HL-60/S4 treated with retinoic acid at 250 ng/mL for 4 days and 3 days (cell line): ENCODE data around the gene FUT6.

Experiments used
- in situ Hi-C: fragments of 300-500 bp; cut with MboI; formaldehyde crosslinking; loops from 2 replicates; pipeline ENCODE4 v1.7.0; 2022; ENCODE audit warnings: low sequenced_read_pairs

FUT6 gene

DNA sequence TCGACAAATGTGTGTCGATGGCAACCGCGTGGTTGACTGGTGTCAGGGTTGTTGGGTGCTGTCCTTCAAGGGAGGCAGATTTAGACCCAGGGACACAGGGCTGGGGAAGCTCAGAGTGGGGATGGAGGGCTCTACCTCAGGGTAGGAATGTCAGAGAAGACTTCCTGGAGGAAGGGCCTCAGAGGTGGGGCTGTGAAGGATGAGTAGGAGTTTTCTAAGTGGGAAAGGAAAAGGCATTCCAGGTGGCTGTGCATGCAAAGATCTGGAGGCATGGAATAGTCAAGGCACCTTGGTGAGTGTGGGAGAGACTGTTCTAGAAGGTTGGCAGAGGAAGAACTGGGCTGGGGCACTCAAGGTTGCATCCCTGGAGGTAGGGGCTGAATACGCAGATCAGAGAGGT lies 32.6 kb downstream of the FUT6 start:
- in situ Hi-C loops: loop anchor here (10.0 kb wide), 1 partner anchor 218 kb away; no protein-coding TSS in a partner anchor

DNA sequence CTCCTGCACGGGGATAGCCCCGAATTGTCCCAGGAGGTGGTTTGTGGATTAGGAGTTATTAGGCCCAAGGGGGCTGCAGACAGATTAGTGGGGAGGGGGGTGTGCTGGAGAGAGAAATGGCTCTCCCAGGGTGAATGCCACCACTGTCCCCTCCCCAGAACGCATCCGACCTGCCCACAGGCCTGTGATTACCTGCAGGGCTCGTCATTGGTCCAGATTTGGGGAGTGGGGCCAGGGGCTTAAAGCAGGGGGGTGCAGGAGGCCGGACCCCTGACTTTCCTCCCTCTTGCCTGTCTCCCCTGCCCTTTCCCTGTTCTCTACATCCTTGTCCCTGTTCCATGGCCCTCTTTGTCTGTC lies 33.4 kb downstream of the FUT6 start:
- in situ Hi-C loops: loop anchor here (10.0 kb wide), 1 partner anchor 219 kb away; no protein-coding TSS in a partner anchor

DNA sequence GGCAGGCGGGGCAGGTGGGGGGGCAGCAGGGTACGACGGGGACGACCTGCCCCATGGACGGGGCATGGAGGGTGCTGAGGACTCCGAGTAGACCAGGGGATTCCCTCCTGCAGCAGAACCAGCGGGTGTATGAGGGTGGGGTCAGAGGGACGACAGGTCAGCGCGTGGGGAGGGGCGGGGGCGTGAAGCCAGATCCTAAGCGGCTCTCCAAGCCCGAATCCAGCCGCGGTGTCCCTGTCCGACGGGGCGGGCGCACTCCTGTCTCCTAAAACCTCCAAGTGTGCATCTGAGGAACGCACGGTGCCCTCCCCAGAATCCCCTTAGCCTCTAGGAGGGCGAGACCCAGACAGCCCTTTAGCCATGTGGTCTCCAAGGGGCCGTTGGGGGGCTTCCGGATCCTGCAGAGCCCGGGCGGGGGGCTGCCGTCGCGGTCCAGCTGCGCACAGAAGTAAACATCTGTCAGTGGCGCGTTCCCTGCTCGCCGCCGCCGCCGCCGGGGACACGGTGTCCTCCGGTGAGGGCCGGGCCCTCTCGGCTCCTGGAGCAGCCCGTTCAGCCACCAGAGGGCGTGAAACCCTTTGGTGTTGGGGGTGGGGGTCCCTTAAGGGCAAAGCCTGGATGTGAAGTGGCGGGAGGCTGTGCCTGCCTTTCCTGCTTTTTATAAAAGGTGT lies 33.9 kb downstream of the FUT6 start:
- in situ Hi-C loops: loop anchor here (10.0 kb wide), 1 partner anchor 219 kb away; no protein-coding TSS in a partner anchor

DNA sequence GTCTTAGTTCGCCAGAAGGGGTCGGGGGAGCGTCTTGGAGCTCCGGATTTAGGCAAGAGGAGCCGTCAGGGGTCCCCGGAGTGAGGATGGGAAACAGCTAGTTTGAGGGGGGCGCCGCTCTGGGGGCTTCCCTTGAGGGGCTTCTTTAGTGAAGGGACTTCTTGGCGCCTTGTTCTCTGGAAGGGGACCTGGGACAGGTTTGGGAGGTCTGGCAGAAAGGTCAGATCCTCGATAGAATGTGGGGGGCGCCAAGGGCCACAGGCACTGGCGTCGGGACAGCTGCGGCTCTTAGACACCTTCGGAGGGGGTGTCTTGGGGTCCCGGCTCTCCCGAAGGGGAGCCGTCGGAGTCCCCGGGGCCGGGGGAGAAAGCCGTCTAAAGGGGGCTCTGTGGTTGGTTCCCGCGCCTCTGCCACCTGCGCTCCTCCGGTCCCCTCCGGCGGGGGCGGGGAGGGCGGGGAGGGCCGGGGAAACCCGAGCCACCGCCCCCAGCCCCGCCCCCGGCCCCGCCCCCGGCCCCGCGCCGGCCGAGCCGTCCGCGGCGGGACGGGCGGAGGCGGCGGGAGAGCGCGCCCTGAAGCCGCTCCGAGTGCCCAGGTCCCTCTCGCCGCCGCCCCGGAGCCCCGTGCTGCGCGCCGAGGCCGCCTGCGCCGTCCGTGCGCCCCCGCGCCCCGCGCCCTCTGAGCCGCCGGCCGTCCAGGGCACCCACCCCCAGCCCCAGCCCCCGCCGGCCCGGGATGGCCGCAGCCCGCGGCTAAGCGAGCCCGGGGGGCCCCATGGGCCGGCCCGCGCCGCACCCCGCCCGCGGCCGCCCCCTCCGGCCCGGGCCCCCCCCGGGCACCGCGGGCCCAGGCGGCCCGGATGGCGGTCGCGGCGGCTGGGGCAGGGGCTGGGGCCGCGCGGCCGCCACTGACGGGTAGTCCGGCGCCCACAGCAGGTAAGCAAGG lies 34.7 kb downstream of the FUT6 start, which contains the start of gene NRTN:
NRTN (plus strand) TSS at position 552 of the 946 bp plus-strand sequence. CDS start 19,099 bp downstream, outside the sequence.
- in situ Hi-C loops: loop anchor here (10.0 kb wide), 1 partner anchor 220 kb away; no protein-coding TSS in a partner anchor

DNA sequence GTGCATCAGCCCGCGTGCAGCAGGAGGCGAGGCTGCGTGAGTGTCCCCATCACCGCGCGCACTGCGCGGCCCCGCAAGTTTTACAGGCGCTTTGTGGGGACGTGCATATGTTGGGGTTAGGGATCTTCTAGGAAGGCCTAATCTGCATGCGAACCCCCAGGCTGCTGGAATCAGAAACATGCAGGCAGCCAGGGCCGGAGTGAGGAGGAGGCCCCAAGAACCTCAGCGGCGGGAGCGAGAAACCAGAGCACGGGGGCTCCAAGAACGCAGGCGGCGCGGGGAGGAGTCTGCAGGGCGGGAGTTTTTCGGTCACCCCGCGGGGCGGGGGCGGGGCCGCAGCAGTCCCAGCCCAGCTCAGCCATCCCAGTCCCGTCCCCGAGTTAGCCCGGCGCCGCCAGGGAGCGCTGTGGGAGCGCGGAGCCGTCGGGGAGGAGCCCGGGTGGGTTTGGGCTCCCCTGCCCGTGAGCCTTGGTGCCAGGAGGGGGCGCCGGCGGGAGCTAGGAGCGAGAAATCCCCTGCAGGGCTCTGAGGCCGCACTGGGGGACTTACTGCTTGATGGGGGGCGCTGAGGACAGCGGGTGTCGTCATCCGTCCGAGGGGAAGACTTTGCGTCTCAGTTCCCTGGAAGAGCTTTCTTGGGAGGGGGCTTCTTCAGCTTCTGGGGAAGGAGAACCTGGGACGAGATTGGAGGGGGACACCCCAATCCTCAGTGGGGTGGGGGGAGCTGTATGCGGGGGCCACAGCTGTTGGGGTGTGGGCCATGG lies 35.6 kb downstream of the FUT6 start:
- in situ Hi-C loops: loop anchor here (10.0 kb wide), 1 partner anchor 221 kb away; no protein-coding TSS in a partner anchor

DNA sequence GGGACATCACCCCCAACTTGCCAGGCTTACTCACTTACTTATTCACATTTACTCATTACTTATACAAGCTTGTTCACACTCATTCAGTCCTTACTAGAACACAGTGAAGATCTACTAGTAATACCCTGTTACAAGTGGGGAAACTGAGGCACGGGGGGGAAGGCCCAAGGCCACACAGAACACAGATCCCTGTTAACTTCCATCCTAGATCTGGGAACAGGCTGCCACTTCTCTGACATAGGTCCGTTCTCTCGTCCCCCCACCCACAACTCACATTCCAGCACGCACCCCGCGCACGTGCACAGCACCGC lies 36.1 kb downstream of the FUT6 start:
- in situ Hi-C loops: loop anchor here (10.0 kb wide), 1 partner anchor 221 kb away; no protein-coding TSS in a partner anchor

DNA sequence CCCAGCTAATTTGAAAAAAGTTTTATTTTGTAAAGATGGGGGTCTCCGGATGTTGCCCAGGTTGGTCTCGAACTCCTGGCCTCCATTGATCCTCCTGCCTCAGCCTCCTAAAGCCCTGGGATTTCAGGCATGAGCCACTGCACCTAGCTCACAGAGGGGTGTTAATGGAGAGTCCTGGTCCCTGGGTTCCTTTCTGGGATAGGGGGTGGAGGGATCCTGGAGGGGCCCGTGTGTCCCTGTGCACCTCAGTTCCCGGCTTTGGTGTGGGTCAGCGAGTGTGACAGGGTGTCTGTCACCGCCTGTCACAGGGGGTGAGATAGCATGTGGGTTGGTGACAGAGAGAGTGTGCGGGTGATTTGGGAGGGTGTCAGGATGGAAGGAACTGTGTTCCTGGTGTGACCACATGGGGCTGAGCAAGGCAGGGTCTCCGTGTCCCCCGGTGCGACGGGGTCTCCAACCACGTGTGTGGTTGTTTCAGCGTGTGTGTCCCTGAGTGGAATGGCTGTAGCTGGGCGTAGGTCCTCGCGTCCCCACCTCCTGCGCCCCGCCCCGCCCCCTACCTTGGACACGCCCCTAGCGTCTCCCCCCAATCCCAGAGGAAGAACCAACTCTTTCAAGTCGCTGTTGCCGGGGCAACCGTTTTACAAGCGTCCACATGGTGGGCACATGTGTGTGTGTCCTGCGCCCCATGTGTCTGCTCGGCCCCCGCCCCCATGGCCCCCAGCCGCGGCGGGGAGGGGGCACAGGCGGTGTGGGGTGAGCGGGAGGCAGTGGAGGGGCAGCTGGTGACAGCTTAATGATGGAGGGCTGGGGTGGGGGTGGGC lies 37.5 kb downstream of the FUT6 start:
- in situ Hi-C loops: loop anchor here (10.0 kb wide), 1 partner anchor 223 kb away; no protein-coding TSS in a partner anchor

DNA sequence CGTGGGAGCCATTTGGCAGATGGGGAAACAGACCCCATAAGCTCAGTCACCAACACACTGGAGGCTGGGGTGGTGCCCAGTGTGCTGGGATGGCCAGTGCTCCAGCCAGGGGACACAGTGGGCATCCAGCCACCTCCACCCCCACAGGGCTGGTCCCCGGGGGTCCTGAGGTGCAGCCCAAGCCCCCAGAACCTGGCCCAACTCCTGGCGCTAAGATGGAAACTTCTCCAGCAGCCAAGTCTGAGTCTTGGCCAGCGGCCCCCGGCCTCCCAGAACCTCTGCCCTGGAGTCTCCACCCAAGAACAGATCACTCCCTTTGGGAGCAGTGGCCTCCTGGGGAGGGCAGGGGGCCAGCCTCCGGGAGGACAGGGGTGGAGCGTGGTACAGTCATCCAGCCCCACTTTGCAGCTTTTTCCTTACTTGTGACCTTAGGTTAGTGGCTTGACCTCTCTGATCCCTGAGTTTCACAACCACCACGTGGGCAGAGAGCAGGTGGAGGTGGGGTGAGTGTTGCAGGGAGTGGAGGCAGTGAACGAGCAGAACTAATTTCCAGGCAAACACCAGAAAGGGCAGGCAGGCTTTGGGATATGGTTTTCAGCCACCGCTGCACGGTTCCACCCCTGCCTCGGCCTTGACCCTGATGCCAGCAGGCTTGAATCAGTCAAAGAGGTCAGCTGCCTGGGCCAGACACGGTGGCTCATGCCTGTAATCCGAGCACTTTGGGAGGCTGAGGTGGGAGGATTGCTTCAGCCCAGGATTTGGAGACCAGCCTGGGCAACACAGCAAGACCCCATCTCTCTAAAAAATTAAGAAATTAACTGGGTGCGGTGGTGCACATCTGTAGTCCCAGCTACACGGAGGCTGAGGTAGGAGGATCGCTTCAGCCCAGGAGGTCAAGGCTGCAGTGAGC lies 38.9 kb downstream of the FUT6 start:
- in situ Hi-C loops: loop anchor here (10.0 kb wide), 1 partner anchor 224 kb away; no protein-coding TSS in a partner anchor

DNA sequence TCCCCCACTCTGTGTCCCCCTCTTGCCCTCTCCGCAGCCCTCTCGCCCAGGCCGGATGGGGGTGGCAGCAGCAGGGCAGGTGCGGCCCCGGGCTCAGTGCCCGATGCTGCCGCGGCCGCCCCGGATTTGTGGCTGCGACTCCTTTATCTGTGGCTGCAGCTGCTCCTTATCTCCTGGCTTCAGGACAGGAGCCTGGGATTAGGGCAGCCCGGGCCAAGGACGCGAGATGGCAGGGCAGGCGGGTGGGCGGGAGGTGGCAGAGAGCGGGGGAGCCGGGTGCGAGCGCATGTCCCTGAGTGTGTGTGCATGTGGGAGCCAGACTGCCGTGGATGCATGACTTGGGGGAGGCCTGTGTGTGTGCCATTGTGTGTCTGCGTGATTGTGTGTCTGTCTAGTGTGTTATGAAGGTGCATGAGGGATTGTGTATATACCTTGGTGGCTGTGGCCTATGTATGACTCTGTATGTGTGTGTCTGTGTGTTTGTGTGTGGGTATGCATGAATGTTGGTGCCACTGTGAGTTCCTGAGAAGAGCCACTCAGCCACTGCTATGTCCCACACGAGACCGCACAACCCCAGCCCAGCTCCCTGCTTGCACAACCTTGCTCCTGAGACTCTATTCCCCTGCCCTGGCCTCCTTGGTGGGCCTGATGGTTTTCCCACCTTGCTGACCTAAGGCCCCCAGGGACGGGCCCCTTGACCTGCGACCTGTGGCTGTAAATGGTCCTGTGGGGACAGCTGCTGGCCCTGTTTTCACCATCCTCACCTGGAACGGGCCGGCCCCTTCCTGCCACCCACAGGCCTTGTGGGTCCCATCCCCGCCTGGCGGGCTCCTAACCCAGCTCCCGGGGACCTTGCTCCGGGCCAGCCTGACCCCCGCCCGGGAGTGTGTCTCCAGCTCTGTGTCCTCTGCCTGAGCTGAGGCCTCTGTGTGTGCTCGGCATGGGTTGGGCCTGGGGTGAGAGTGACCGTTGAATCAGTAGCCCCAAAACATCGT lies 40.0 kb downstream of the FUT6 start:
- in situ Hi-C loops: loop anchor here (10.0 kb wide), 1 partner anchor 225 kb away; no protein-coding TSS in a partner anchor

DNA sequence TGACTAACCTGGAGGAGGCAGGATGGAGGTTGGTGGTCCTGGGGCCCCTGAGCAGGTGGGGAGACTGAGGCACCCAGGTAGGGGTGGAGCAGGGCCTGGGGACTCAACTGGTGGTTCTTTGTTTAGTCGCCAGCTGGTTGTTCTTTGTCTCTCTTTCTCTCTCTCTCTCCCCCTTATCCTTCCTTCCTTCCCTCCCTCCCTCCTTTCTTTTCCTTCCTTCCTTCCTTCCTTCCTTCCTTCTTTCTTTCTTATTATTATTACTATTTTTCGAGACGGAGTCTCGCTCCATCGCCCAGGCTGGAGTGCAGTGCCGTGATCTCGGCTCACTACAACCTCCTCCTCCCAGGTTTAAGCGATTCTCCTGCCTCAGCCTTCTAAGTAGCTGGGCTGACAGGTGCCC lies 41.3 kb downstream of the FUT6 start:
- in situ Hi-C loops: no loop called here

DNA sequence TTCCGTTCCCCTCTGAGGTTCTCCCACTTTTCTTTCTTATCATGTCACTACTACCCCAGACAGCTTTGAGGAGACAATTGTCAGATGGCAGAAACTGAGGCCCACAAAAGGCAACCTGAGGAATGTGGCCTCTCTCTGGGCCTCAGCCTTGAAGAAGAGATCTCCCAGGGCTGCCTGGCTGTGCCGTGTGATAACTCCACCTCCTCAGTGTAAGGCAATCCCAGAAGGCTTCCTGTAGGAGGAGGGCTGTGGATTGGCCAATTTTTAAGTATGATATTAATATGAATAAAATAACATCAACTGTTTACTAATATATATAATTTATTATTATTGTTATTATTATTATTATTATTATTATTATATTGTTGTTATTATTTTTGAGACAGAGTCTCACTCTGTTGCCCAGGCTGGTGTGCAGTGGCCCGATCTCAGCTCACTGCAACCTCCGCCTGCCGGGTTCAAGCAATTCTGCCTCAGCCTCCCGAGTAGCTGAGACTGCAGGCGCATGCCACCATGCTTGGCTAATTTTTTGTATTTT lies 44.1 kb downstream of the FUT6 start:
- in situ Hi-C loops: no loop called here

DNA sequence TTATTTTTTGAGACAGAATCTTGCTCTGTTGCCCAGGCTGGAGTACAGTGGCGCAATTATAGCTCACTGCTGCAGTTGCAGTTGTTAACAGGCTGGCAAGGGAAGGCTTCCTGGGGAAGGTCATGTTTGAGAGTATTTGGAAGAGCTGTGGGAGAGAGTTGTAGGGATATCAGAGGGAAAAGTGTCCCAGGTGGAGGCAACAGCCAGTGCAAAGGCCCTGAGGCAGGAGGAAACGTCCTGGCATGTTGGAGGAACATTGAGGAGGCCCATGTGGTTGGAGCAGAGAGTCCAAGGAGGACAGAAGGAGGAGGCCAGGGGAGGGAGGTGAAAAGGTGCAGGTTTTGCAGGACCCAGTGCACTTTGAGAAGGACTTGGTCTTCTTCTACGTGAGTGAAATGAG lies 46.3 kb downstream of the FUT6 start:
- in situ Hi-C loops: no loop called here

DNA sequence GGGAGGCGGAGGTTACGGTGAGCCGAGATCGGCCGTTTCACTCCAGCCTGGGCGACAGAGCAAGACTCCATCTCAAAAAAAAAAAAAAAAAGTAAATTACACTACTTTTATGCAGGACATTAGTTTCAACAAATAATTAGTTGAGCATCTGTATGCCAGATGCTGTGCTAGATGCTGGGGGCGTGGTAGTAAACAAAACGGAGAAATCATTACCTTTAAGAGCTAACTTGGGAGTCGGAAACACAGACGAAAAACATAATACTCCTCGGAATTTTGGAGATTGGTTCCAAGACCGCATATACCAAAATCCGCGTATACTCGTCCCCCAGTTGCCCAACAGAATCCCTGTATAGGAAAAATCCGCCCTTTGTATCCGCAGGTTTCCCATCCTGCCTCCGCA lies 47.3 kb downstream of the FUT6 start:
- in situ Hi-C loops: no loop called here

DNA sequence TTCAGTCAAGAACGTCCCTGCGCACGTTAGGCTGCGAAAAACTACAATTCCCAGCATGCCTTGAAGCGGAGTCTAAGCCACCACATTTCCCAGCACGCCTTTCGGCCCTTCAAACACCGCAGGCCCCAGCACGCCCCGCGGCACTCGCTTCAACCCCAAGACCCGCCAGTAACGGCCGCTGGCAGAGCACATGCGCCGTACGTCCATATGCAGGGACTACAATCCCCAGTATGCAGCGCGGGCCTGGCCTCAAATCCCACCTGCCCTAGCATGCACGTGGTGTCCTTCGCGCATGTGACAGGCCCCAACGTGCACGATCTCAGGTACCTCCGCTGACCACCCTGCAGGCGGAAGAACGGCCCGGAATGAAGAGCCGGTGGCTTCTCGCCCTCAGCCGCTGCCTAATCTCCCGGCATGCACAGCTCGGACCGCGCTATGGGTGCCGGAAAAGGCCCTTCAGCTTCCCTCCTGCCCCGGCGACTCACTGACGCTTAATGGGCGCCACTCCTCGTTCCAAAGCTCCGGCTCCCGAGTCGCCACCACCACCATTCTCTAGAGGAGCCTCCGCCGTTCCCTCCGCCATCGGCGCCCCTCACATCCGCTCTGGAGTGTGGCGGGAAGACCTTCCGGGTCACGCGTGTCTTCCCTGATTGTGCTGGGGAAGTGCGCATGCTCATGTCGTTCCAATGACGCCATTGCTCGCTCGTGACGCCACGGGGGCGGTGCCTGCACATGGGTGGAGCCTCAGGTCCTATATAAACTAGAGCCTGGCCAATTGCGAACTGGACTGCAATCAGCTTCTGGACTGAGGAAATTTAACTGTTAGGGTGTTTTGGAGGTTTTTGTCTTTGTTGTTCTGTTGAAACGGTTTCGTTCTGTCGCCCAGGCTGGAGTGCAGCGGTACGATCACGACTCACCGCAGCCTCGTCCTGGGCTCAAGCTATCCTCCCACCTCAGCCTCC lies 48.7 kb downstream of the FUT6 start, which contains the start of gene DUS3L:
DUS3L (minus strand) TSS at position 605 of the 962 bp plus-strand sequence; CDS start at position 583, 22 bp downstream.
- in situ Hi-C loops: no loop called here

DNA sequence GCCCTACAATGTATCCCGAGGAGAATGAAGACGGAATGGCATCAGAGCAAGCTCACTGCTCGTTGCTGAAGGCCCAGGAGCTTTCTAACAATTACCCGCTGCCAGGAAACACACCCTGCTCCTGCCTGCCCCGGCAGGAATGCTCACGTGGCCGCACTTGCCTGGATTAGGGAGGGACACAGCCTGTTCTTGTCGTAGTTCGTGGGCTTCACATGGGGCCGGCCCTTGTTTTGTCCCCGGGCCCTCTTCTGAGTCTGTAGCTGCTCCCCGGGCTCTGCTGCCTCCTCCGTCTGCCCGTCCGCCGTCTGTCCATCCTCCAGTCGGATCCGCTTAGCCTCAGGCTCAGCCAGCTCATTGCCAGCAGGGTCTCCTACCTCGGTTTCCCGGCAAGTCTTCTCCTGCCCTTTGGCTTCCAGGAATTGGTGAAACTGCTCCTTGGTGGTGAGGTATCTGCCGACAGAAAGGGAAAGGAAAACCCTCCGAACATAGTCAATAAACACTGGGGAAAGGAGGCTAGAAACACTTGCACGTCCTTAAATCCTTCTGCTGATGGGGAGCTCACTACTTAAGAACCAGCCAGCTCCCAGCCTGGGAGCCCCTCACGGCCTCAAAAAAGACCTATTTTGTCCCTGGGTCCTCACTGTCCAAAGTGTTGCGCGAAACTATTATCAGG lies 49.5 kb downstream of the FUT6 start:
- in situ Hi-C loops: no loop called here

DNA sequence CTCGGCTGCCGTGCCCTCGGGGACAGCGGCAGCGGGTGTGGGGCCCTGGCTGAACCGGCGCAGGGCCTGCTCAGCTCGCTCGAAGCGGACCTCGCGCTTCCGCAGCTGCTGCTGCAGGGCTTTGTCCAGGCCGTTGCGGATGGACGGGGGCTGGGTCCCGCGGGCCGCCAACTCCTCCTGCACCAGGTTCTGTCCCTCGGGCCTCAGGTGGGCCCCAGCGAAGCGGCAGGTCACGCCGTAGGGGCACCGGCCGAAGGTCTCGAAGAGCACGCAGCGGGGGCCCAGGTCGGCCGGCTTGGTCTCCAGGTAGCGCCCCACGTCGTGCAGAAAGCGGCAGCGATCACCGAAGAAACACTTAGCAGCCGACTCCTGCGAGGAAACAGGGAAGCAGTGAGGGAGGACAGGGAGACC lies 50.1 kb downstream of the FUT6 start:
- in situ Hi-C loops: no loop called here
